B cell (primary cell): ENCODE measurements around the gene ZIC4. TPM values are rescaled to one million over a fixed set of nuclear protein-coding genes. Genes with fewer than 3 reads are reported as not detected.

ENCODE experiments used
- ATAC-seq: fragments of 200-7000 bp; cut with Tn5 transposase; one replicate; pipeline ENCODE4 v1.10.0; 2021; ENCODE audit warnings: low read depth, mild to moderate bottlenecking, moderate number of reproducible peaks, moderate library complexity
- CTCF ChIA-PET: fragments of 350-600 bp; sonication (Branson Sonifier 250); formaldehyde crosslinking; loops from one replicate; lab custom pipeline; 2021; ENCODE audit warnings: antibody characterized with exemption, inconsistent platforms; lab: Charles Lee
- POLR2A ChIA-PET: fragments of 350-600 bp; sonication (Branson Sonifier 250); formaldehyde crosslinking; loops from one replicate; lab custom pipeline; 2021; ENCODE audit warnings: antibody characterized with exemption; lab: Charles Lee
- DNase-seq: peaks from one replicate; pipeline ENCODE4 v3.0.0; 2013
- H2AFZ ChIP-seq: 2 replicates; pipeline ENCODE4 v1.6.1; 2012; ENCODE audit warnings: mild to moderate bottlenecking, low read depth, low read length; ENCODE audit not compliant: insufficient read depth, poor library complexity, severe bottlenecking
- H3K27ac ChIP-seq, 2 donors: 1 replicate in 1 of 2; 2 replicates in 1 of 2; pipeline ENCODE4 v1.5.1; 2012 to 2013; ENCODE audit warnings: low read length in 2 of 2, mild to moderate bottlenecking in 2 of 2, moderate library complexity in 1 of 2
- H3K27me3 ChIP-seq, 4 experiments: fragments of 200-600 bp in 1 of 4; sonication (generic) in 1 of 4; replicated peaks in 1 of 4; 1 replicate in 2 of 4; 2 replicates in 2 of 4; pipeline versions ENCODE4 v1.6.1 to v1.7.0; 2013 to 2016; ENCODE audit warnings: low read length in 3 of 4, mild to moderate bottlenecking in 2 of 4, mixed read lengths in 1 of 4, moderate library complexity in 1 of 4; ENCODE audit not compliant: insufficient read depth in 4 of 4, control insufficient read depth in 3 of 4; ENCODE audit errors: control extremely low read depth in 1 of 4
- H3K36me3 ChIP-seq, 2 experiments: replicated peaks in 1 of 2; 1 replicate in 1 of 2; 2 replicates in 1 of 2; pipeline versions ENCODE4 v1.6.1 to v1.7.1; 2013; ENCODE audit warnings: low read length in 1 of 2; ENCODE audit not compliant: insufficient read depth in 2 of 2, control insufficient read depth in 1 of 2; ENCODE audit errors: control extremely low read depth in 1 of 2, extremely low read depth in 1 of 2
- H3K4me1 ChIP-seq, 2 donors: fragments of 200-600 bp in 1 of 2; sonication (generic) in 1 of 2; 1 replicate in 1 of 2; 2 replicates in 1 of 2; pipeline versions ENCODE4 v1.5.1 to v1.6.1; 2013 to 2017; ENCODE audit warnings: low read length in 2 of 2; ENCODE audit not compliant: control insufficient read depth in 2 of 2, insufficient read depth in 2 of 2
- H3K4me2 ChIP-seq: replicated peaks from 2 replicates; pipeline ENCODE3; 2012; ENCODE audit warnings: mild to moderate bottlenecking, low read depth, low read length; ENCODE audit not compliant: poor library complexity, severe bottlenecking
- H3K4me3 ChIP-seq, 5 experiments: fragments of 200-600 bp in 1 of 5; sonication (generic) in 1 of 5; 1 replicate in 3 of 5; 2 replicates in 2 of 5; pipeline versions ENCODE4 v1.5.1 to v1.7.0; 2011 to 2016; ENCODE audit warnings: low read length in 4 of 5, mild to moderate bottlenecking in 4 of 5, low read depth in 2 of 5, control low read depth in 1 of 5, moderate library complexity in 1 of 5; ENCODE audit not compliant: insufficient read depth in 1 of 5; ENCODE audit errors: control extremely low read depth in 1 of 5, extremely low read depth in 1 of 5
- H3K79me2 ChIP-seq: fragments of 200-600 bp; sonication (generic); one replicate; pipeline ENCODE4 v1.6.0; 2016; ENCODE audit warnings: low read length; ENCODE audit not compliant: control insufficient read depth, insufficient read depth
- H3K9ac ChIP-seq: fragments of 200-600 bp; sonication (generic); 2 replicates; pipeline ENCODE4 v1.6.1; 2017; ENCODE audit warnings: mild to moderate bottlenecking, low read length, moderate library complexity
- H3K9me3 ChIP-seq, 3 donors: one replicate each; pipeline versions ENCODE4 v1.6.1 to v1.7.1; 2013; ENCODE audit warnings: low read length in 2 of 3; ENCODE audit not compliant: control insufficient read depth in 2 of 3, insufficient read depth in 1 of 3; ENCODE audit errors: control extremely low read depth in 1 of 3
- H4K20me1 ChIP-seq: 2 replicates; pipeline ENCODE4 v1.6.0; 2012; ENCODE audit warnings: mild to moderate bottlenecking, low read length; ENCODE audit not compliant: insufficient read depth, control insufficient read depth, poor library complexity, severe bottlenecking
- H3K27ac Mint-ChIP-seq: one replicate; pipeline ENCODE4 v1.8.0; 2021; ENCODE audit warnings: mixed read lengths
- H3K27me3 Mint-ChIP-seq: one replicate; pipeline ENCODE4 v1.8.0; 2021; ENCODE audit warnings: mixed read lengths
- H3K4me1 Mint-ChIP-seq: one replicate; pipeline ENCODE4 v1.8.0; 2021; ENCODE audit warnings: mixed read lengths
- H3K4me3 Mint-ChIP-seq: one replicate; pipeline ENCODE4 v1.8.0; 2021; ENCODE audit warnings: mixed read lengths
- H3K9me3 Mint-ChIP-seq: one replicate; pipeline ENCODE4 v1.8.0; 2022; ENCODE audit warnings: mixed read lengths; ENCODE audit not compliant: insufficient read depth
- EZH2 ChIP-seq: IDR thresholded peaks from 2 replicates; pipeline ENCODE4 v1.6.1; 2012; ENCODE audit warnings: borderline replicate concordance, low read depth, mild to moderate bottlenecking, moderate library complexity, low read length; ENCODE audit not compliant: insufficient read depth, poor library complexity, severe bottlenecking
- WGBS: methylation state at CpG from one replicate; pipeline ENCODE4 v1.1.5; 2013; ENCODE audit warnings: missing lambda C conversion rate; ENCODE audit not compliant: insufficient coverage; 5-methylcytosine and 5-hydroxymethylcytosine counted together
- intact Hi-C: fragments of 100-400 bp; cut with micrococcal nuclease; formaldehyde crosslinking; loops from one replicate; pipeline ENCODE4 v1.10.0; 2022
- polyA plus RNA-seq: library from polyadenylated mRNA; depleted of rRNA; stranded (reverse); fragments of >200 nt; gene quantifications from 2 replicates; pipeline ENCODE4 v1.2.3, GENCODE V29; 2012
- total RNA-seq, 2 donors: library from RNA; stranded (reverse); fragments of 120-200 nt in 1 of 2; gene quantifications; 1 replicate in 1 of 2; 2 replicates in 1 of 2; pipeline versions ENCODE4 v1.2.3 to v1.2.4, GENCODE V29; 2013 to 2022
- TF ChIP-seq, protein P1 (sequence below): fragments of 200-600 bp; IDR thresholded peaks from one replicate; pipeline ENCODE4 v1.8.0; 2022; ENCODE audit warnings: antibody characterized with exemption, mild to moderate bottlenecking

ZIC4 gene
- total and polyA plus RNA-seq, 2 donors (not counting 1 experiment from before 2014, with no cell fraction given) = not detected

DNA sequence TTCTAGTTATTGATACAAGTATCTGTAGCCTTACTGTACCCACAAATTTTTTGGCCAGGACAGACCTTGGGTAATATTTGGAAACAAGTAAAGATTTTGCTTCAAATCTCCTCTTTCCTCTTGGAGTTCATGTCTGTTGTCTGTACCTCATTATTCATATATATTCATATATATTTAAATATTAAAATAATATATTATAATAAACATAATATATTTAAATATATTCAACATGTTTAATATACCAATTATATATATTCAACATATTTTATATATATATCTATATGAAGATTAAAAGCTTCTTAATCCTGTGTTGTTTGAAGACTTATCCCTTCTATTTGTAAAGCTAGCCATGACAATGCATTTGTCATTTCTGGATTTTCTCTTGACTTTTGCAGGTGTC is 40.9 kb upstream of the ZIC4 start:
- no peaks in the 10 kb centered on the region for H3K27me3 Mint-ChIP-seq

DNA sequence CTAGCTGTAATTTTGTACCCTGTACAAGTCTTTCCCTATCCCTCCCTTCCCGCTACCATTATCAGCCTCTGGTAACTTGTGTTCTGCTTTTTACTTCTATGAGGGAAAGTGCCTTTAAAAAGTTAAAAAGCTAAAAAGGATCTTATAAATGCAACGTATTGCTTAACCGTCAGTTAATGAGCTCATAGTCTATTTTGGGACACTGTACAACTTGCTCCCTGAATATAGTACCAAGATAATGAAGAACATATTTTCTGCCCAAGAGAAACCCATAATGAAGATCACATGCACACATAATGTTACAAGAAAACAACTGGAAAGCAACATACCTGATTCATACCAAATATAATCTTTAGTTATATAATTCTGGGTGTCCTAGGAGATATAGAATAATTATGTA is 25.4 kb upstream of the ZIC4 start:
- Histone ChIP-seq H3K27me3 (no peaks in the 10 kb centered on the region), H3K79me2 (no peaks in the 10 kb centered on the region), H3K4me1 (no peaks in the 10 kb centered on the region), H2AFZ (no peak overlapping the region), H3K36me3 (no peaks in the 10 kb centered on the region), H3K4me2 (no peak overlapping the region), H3K9me3 (no peaks in the 10 kb centered on the region), H3K27ac (no peak overlapping the region), H3K9ac (no peak overlapping the region), H4K20me1 (no peaks in the 10 kb centered on the region), H3K4me3 (no peak overlapping the region)
- H3K4me1 Mint-ChIP-seq = no peaks in the 10 kb centered on the region
- H3K27me3 Mint-ChIP-seq = peaks cover 7% of the 10 kb centered on the region
- no peak for ATAC-seq
- CTCF ChIA-PET = no interaction called here
- H3K27ac Mint-ChIP-seq = no peak overlapping the region
- POLR2A ChIA-PET = no interaction called here
- TF ChIP-seq, protein P1, sequence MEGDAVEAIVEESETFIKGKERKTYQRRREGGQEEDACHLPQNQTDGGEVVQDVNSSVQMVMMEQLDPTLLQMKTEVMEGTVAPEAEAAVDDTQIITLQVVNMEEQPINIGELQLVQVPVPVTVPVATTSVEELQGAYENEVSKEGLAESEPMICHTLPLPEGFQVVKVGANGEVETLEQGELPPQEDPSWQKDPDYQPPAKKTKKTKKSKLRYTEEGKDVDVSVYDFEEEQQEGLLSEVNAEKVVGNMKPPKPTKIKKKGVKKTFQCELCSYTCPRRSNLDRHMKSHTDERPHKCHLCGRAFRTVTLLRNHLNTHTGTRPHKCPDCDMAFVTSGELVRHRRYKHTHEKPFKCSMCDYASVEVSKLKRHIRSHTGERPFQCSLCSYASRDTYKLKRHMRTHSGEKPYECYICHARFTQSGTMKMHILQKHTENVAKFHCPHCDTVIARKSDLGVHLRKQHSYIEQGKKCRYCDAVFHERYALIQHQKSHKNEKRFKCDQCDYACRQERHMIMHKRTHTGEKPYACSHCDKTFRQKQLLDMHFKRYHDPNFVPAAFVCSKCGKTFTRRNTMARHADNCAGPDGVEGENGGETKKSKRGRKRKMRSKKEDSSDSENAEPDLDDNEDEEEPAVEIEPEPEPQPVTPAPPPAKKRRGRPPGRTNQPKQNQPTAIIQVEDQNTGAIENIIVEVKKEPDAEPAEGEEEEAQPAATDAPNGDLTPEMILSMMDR = no peak
- TF ChIP-seq EZH2 = no peak
- intact Hi-C loops = no loop called here
- H3K9me3 Mint-ChIP-seq = no peaks in the 10 kb centered on the region
- DNase-seq = no peak
- H3K4me3 Mint-ChIP-seq = no peak overlapping the region
- WGBS = 83% methylated on average over 1 of the region's 3 CpGs

More for the DNA sequence above, 40.9 kb upstream of the ZIC4 start:
- Mint-ChIP-seq H3K9me3 (no peaks in the 10 kb centered on the region), H3K27ac (no peak overlapping the region), H3K4me1 (no peaks in the 10 kb centered on the region), H3K4me3 (no peak overlapping the region)
- ChIA-PET CTCF (no interaction called here), POLR2A (no interaction called here)
- no peaks in the 10 kb centered on the region for H3K9me3 ChIP-seq
- no peak overlapping the region for H3K4me3 ChIP-seq
- ATAC-seq (no peak), DNase-seq (no peak)
- H3K4me2 ChIP-seq = no peak overlapping the region
- no peak overlapping the region for H3K27ac ChIP-seq
- no peaks in the 10 kb centered on the region for H3K27me3 ChIP-seq
- H2AFZ ChIP-seq = no peak overlapping the region
- H3K36me3 ChIP-seq = no peaks in the 10 kb centered on the region
- intact Hi-C loops = no loop called here
- H4K20me1 ChIP-seq = no peaks in the 10 kb centered on the region
- no peaks in the 10 kb centered on the region for H3K79me2 ChIP-seq
- H3K9ac ChIP-seq = no peak overlapping the region
- TF ChIP-seq, protein P1 = no peak
- no peak for TF ChIP-seq EZH2
- H3K4me1 ChIP-seq = no peaks in the 10 kb centered on the region
